ENCODE data around the gene LRRC17.
A peak's percentile ranks its signal among the peaks of the same experiment; 100 is the strongest.

The LRRC17 gene

GRCh38 chr7:102942181-102942866 lies 29.5 kb downstream of the LRRC17 start:
- no peak for DNase-seq
- peak overlapping the region; percentile 10 for H3K27ac ChIP-seq
- H3K27me3 ChIP-seq (replicated peaks) = no peaks in the 10 kb centered on the region
- in situ Hi-C loops (cut with HindIII; ENCODE audit: low pct_ligation_motif_present, low sequenced_read_pairs) = no loop called here
- H3K36me3 ChIP-seq (replicated peaks) = peaks cover 62% of the 10 kb centered on the region
- TF ChIP-seq CTCF (IDR thresholded peaks at IDR 0.05; ENCODE audit: low read depth, low read length, missing control alignments) = no peak
- no peak overlapping the region for H3K4me3 ChIP-seq (ENCODE audit: low read depth, low read length)

- in situ Hi-C loops (cut with HindIII; ENCODE audit: low pct_ligation_motif_present, low sequenced_read_pairs) = no loop called here
- peaks cover 58% of the 10 kb centered on the region for H3K36me3 ChIP-seq (replicated peaks)
- H3K27ac ChIP-seq = no peak overlapping the region
- TF ChIP-seq CTCF (IDR thresholded peaks at IDR 0.05; ENCODE audit: low read depth, low read length, missing control alignments) = no peak
- DNase-seq = no peak
- H3K4me3 ChIP-seq (ENCODE audit: low read depth, low read length) = no peak overlapping the region
- no peaks in the 10 kb centered on the region for H3K27me3 ChIP-seq (replicated peaks)
These were observed 30.1 kb downstream of the LRRC17 start for GRCh38 chr7:102942868-102943267.

GRCh38 chr7:102943423-102944169 lies 30.8 kb downstream of the LRRC17 start:
- Histone ChIP-seq H3K27me3 (replicated peaks) (no peaks in the 10 kb centered on the region), H3K27ac (no peak overlapping the region), H3K4me3 (ENCODE audit: low read depth, low read length) (no peak overlapping the region), H3K36me3 (replicated peaks) (peaks cover 58% of the 10 kb centered on the region)
- TF ChIP-seq CTCF (IDR thresholded peaks at IDR 0.05; ENCODE audit: low read depth, low read length, missing control alignments) = no peak
- no peak for DNase-seq
- in situ Hi-C loops (cut with HindIII; ENCODE audit: low pct_ligation_motif_present, low sequenced_read_pairs) = no loop called here

GRCh38 chr7:102944241-102944640 lies 31.4 kb downstream of the LRRC17 start:
- in situ Hi-C loops (cut with HindIII; ENCODE audit: low pct_ligation_motif_present, low sequenced_read_pairs) = no loop called here

GRCh38 chr7:102951839-102952238 lies 39.0 kb downstream of the LRRC17 start:
- in situ Hi-C loops (cut with HindIII; ENCODE audit: low pct_ligation_motif_present, low sequenced_read_pairs) = no loop called here

More at GRCh38 chr7:102944241-102944640, 31.4 kb downstream of the LRRC17 start:
- Histone ChIP-seq H3K27ac (no peak overlapping the region), H3K36me3 (replicated peaks) (peaks cover 53% of the 10 kb centered on the region), H3K27me3 (replicated peaks) (no peaks in the 10 kb centered on the region), H3K4me3 (ENCODE audit: low read depth, low read length) (no peak overlapping the region)
- DNase-seq = no peak
- TF ChIP-seq CTCF (IDR thresholded peaks at IDR 0.05; ENCODE audit: low read depth, low read length, missing control alignments) = no peak

More at GRCh38 chr7:102951839-102952238, 39.0 kb downstream of the LRRC17 start:
- H3K27me3 ChIP-seq (replicated peaks) = no peaks in the 10 kb centered on the region
- H3K36me3 ChIP-seq (replicated peaks) = no peaks in the 10 kb centered on the region
- no peak for TF ChIP-seq CTCF (IDR thresholded peaks at IDR 0.05; ENCODE audit: low read depth, low read length, missing control alignments)
- no peak overlapping the region for H3K4me3 ChIP-seq (ENCODE audit: low read depth, low read length)
- no peak for DNase-seq
- no peak overlapping the region for H3K27ac ChIP-seq

Measured in brain microvascular endothelial cell (primary cell).